Erythroblast (primary cell): ENCODE data around the gene OPA3.

Experiments used
- GATA1 ChIP-seq: IDR thresholded peaks from 2 replicates; pipeline ENCODE4 v1.6.1; 2011; ENCODE audit warnings: low read depth, mild to moderate bottlenecking, control low read depth, low read length, moderate library complexity
- POLR2A ChIP-seq: IDR thresholded peaks from 2 replicates; pipeline ENCODE4 v1.6.1; 2011; ENCODE audit warnings: mild to moderate bottlenecking, low read length

DNA sequence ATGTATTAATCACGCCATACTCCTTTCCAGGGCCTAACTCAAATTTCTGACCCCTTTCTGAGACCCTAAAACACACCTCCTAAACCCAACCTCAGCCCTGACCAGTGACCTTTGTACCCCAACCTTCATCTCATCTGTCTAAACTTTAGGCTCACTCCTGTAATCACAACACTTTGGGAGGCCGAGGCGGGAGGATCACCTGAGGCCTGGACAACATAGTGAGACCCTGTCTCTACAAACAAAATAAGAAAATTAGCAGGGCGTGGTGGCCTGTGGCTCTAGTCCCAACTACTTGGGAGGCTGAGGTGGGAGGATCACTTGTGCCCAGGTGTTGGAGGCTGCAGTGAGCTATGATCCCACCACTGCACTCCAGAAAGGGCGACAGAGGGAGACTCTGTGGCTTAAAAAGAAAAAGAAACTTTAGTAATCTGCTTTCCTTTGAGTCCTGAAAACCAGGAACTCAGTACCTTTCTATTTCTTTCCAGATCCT, 92.4 kb downstream of the OPA3 start:
- TF ChIP-seq POLR2A, result no peak
- no peak for TF ChIP-seq GATA1
